ENCODE measurements around the gene GULP1. TPM values are rescaled to one million over a fixed set of nuclear protein-coding genes. Genes with fewer than 3 reads are reported as not detected.

GULP1 gene
- total and polyA plus RNA-seq, 12 donors: 2.0 to 6.0 (median 4.7) TPM

DNA sequence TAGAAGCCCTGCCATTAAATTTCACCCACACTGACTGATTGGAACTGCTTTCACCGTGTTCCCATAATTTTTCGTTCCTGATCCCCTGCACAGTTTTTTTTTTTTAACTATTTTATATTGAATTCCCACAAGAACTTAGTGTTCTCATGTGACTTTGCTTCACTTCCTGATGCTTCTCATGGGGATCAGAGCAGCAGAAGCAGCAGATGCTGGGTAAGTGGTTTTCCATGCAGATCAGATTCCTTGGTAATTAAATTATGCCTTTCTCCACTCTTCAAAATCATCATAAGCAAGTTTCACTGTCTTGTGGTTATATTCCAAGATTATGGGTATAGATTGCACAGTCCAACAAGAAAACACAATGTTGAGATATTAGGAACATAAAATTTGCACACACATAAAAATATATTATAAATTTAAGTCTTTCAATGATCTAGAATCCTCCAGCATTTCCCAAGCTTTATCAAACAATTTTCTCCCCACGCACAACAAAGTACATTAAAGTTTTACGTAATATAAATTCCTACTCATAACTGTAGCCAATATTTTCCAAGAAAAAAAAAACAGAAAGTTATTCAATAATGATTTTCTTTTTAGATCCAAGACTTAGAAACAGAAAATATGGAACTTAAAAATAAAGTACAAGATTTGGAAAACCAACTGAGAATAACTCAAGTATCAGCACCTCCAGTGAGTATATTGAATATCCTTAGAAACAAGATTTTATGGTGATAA, 277.9 kb downstream of the GULP1 start:
- 80% methylated on average over 4 of the region's 4 CpGs for WGBS, 2 donors
- intact Hi-C loops (cut with DNase I): no loop called here
- Histone ChIP-seq H3K9me3 (peaks cover 0 to 6% (median 0%) of the 10 kb centered on the region in 11 donors), H3K4me3 (no peak overlapping the region), H3K36me3 (no peaks in the 10 kb centered on the region), H3K27ac (peak overlapping the region in 4 of 10 donors; percentile 40 to 59 (median 51)), H3K4me1 (no peaks in the 10 kb centered on the region), H3K27me3 (no peaks in the 10 kb centered on the region)
- no peak for DNase-seq
- no peak for ATAC-seq
- TF ChIP-seq CTCF (IDR thresholded peaks at IDR 0.05): no peak

GRCh38 chr2:188570370-188570769, 278.7 kb downstream of the GULP1 start:
- Histone ChIP-seq H3K27ac (peak overlapping the region in 2 of 10 donors; percentile 1 to 59), H3K4me1 (no peaks in the 10 kb centered on the region), H3K4me3 (no peak overlapping the region), H3K27me3 (no peaks in the 10 kb centered on the region), H3K9me3 (no peaks in the 10 kb centered on the region), H3K36me3 (no peaks in the 10 kb centered on the region)
- DNase-seq: no peak
- WGBS, 2 donors: 100% methylated on average over 1 of the region's 1 CpG
- ATAC-seq: no peak
- no peak for TF ChIP-seq CTCF (IDR thresholded peaks at IDR 0.05)
- intact Hi-C loops (cut with DNase I): no loop called here

DNA sequence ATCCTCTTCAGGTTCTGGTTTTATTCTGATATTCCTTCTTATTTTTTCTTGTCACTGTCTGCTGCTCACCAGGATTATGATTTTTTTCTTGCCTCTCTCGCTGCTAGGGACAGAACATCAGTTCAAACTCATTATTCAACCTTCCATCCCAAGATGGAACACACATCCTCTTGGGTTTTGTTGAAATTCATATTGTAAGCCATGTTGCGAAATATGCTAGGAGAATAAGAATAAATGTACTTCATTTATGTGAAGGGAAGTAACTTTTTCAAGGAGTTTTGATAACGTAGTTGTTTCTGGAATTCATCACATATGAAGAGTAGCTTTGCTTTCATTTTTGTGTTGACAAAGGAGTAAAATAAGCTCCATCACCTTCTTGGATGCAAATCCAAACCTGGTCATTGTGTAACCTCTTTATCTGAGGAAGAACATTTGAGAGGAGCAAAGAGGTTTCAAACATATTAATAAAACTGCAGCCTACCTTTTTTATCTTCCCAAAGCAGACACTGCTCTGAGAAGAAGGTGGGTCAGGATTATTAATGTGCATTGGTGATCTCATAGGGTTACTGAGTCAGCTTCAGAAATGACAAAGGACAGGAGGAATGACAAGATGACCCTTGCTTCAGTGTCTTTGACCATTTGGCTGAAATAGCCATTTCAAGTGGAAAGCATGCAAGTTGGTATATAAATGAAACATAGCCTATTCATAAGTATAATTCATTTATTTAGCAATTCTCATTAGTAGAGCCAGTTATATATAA, 280.0 kb downstream of the GULP1 start:
- Histone ChIP-seq H3K27me3 (no peaks in the 10 kb centered on the region), H3K9me3 (no peaks in the 10 kb centered on the region), H3K36me3 (no peaks in the 10 kb centered on the region), H3K4me3 (no peak overlapping the region), H3K4me1 (no peaks in the 10 kb centered on the region), H3K27ac (no peak overlapping the region)
- DNase-seq: no peak
- 91 to 95% methylated on average over 3 of the region's 3 CpGs for WGBS, 2 donors
- intact Hi-C loops (cut with DNase I): no loop called here
- ATAC-seq: no peak
- no peak for TF ChIP-seq CTCF (IDR thresholded peaks at IDR 0.05)

DNA sequence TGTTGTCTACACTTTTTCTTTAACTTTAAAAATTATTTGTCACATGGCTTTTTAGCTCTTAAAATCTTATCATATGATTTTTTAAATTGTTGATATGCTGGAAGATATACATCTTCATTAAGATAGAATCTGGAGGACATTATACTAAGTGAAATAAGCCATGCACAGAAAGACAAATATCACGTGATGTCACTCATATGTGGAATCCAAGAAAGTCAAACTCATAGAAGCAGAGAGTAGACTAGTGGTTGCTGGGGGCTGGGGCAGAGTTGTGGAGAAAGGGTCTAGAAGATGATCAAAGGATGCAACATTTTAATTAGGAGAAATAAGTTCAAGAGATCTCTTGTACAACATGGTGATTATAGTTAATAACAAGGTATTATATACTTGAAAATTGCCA, 280.9 kb downstream of the GULP1 start:
- WGBS, 2 donors: 97 to 98% methylated on average over 1 of the region's 1 CpG
- intact Hi-C loops (cut with DNase I): no loop called here
- no peak for DNase-seq
- Histone ChIP-seq H3K27ac (no peak overlapping the region), H3K9me3 (no peaks in the 10 kb centered on the region), H3K4me3 (no peak overlapping the region), H3K36me3 (no peaks in the 10 kb centered on the region), H3K27me3 (no peaks in the 10 kb centered on the region), H3K4me1 (no peaks in the 10 kb centered on the region)
- ATAC-seq: no peak
- TF ChIP-seq CTCF (IDR thresholded peaks at IDR 0.05): no peak

Measured in heart right ventricle (tissue), 16 donors.